Parathyroid adenoma (tissue), 2 donors: ENCODE results near the gene ZNF552.

ENCODE experiments used
- H2AFZ ChIP-seq: fragments of 300-600 bp; sonication (generic); one replicate; pipeline ENCODE4 v1.7.0; 2017; ENCODE audit warnings: antibody characterized with exemption, mild to moderate bottlenecking
- H3K27ac ChIP-seq: fragments of 300-600 bp; sonication (generic); one replicate; pipeline ENCODE4 v1.7.0; 2017
- H3K27me3 ChIP-seq: fragments of 300-600 bp; sonication (generic); one replicate; pipeline ENCODE4 v1.7.0; 2017; ENCODE audit warnings: low read length; ENCODE audit not compliant: control insufficient read depth, insufficient read depth
- H3K36me3 ChIP-seq: fragments of 300-600 bp; sonication (generic); one replicate; pipeline ENCODE4 v1.7.0; 2017; ENCODE audit warnings: low read length; ENCODE audit not compliant: control insufficient read depth, insufficient read depth
- H3K4me1 ChIP-seq: fragments of 300-600 bp; sonication (generic); one replicate; pipeline ENCODE4 v1.7.0; 2017; ENCODE audit warnings: control low read depth
- H3K4me2 ChIP-seq: fragments of 300-600 bp; sonication (generic); one replicate; pipeline ENCODE4 v1.7.0; 2017; ENCODE audit warnings: low read length
- H3K4me3 ChIP-seq: fragments of 300-600 bp; sonication (generic); one replicate; pipeline ENCODE4 v1.7.0; 2017; ENCODE audit warnings: low read depth, low read length
- H3K79me2 ChIP-seq: fragments of 300-600 bp; sonication (generic); one replicate; pipeline ENCODE4 v1.7.0; 2017; ENCODE audit warnings: control low read depth
- H3K9ac ChIP-seq: fragments of 300-600 bp; sonication (generic); one replicate; pipeline ENCODE4 v1.7.0; 2017; ENCODE audit warnings: mild to moderate bottlenecking
- H3K9me3 ChIP-seq: fragments of 300-600 bp; sonication (generic); one replicate; pipeline ENCODE4 v1.7.0; 2017; ENCODE audit warnings: low read length; ENCODE audit not compliant: control insufficient read depth
- TF ChIP-seq, protein P1 (sequence below): fragments of 300-600 bp; sonication (generic); IDR thresholded peaks from one replicate; pipeline ENCODE4 v1.7.0; 2017; ENCODE audit warnings: antibody characterized with exemption, mild to moderate bottlenecking
- donor health status: primary hyperparathyroidism.

The ZNF552 gene

GRCh38 chr19:57818378-57818777 is 3.7 kb upstream of the ZNF552 start:
- H3K4me1 ChIP-seq, result peaks cover 3% of the 10 kb centered on the region
- TF ChIP-seq, protein P1, sequence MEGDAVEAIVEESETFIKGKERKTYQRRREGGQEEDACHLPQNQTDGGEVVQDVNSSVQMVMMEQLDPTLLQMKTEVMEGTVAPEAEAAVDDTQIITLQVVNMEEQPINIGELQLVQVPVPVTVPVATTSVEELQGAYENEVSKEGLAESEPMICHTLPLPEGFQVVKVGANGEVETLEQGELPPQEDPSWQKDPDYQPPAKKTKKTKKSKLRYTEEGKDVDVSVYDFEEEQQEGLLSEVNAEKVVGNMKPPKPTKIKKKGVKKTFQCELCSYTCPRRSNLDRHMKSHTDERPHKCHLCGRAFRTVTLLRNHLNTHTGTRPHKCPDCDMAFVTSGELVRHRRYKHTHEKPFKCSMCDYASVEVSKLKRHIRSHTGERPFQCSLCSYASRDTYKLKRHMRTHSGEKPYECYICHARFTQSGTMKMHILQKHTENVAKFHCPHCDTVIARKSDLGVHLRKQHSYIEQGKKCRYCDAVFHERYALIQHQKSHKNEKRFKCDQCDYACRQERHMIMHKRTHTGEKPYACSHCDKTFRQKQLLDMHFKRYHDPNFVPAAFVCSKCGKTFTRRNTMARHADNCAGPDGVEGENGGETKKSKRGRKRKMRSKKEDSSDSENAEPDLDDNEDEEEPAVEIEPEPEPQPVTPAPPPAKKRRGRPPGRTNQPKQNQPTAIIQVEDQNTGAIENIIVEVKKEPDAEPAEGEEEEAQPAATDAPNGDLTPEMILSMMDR, result no peak

DNA sequence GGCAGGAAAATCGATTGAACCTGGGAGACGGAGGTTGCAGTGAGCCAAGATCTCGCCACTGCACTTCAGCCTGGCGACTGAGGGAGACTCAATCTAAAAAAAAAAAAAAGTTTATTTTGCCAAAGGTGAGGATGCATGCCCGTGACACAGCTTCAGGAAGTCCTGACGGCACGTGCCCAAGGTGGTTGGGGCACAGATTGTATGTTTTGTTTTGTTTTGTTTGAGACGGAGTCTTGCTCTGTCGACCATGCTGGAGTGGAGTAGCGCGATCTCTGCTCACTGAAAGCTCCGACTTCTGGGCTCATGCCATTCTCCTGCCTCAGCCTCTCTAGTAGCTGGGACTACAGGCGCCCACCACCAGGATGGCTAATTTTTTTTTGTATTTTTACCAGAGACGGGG is 3.3 kb upstream of the ZNF552 start:
- no peak overlapping the region for H3K4me3 ChIP-seq
- H3K27ac ChIP-seq, result no peak overlapping the region
- no peaks in the 10 kb centered on the region for H3K9me3 ChIP-seq
- H3K27me3 ChIP-seq, result no peaks in the 10 kb centered on the region
- peaks cover 15% of the 10 kb centered on the region for H3K79me2 ChIP-seq
- TF ChIP-seq, protein P1, result no peak
- no peak overlapping the region for H2AFZ ChIP-seq
- H3K9ac ChIP-seq, result no peak overlapping the region
- no peaks in the 10 kb centered on the region for H3K36me3 ChIP-seq
- H3K4me2 ChIP-seq, result no peak overlapping the region
- H3K4me1 ChIP-seq, result peaks cover 3% of the 10 kb centered on the region

More at GRCh38 chr19:57818378-57818777, 3.7 kb upstream of the ZNF552 start:
- no peak overlapping the region for H2AFZ ChIP-seq
- no peak overlapping the region for H3K4me3 ChIP-seq
- H3K9ac ChIP-seq, result no peak overlapping the region
- H3K4me2 ChIP-seq, result no peak overlapping the region
- no peak overlapping the region for H3K27ac ChIP-seq
- no peaks in the 10 kb centered on the region for H3K9me3 ChIP-seq
- peaks cover 15% of the 10 kb centered on the region for H3K79me2 ChIP-seq
- H3K27me3 ChIP-seq, result no peaks in the 10 kb centered on the region
- H3K36me3 ChIP-seq, result no peaks in the 10 kb centered on the region

DNA sequence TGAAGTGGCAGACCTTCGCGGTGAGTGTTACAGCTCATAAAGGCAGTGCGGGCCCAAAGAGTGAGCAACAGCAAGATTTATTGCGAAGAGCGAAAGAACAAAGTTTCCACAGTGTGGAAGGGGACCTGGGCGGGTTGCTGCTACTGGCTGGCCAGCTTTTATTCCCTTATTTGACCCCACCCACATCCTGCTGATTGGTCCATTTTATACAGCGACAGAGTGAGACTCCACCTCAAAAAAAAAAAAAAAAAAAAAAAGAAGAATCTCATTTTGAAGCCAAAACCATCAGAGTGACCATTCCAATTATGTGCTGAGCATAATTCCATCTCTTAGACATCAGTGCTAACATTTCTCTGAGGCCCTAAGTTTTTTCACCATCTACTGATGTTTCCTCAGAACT is 1.9 kb upstream of the ZNF552 start:
- TF ChIP-seq, protein P1, result no peak
- Histone ChIP-seq H3K4me1 (peaks cover 3% of the 10 kb centered on the region), H3K4me2 (no peak overlapping the region)

GRCh38 chr19:57815247-57816075 is 748 bp upstream of the ZNF552 start:
- no peaks in the 10 kb centered on the region for H3K27me3 ChIP-seq
- peaks cover 11% of the 10 kb centered on the region for H3K4me1 ChIP-seq
- H3K9ac ChIP-seq, result no peak overlapping the region
- peak overlapping the region; percentile 87 for H2AFZ ChIP-seq
- peak overlapping the region; percentile 94 for H3K4me3 ChIP-seq
- TF ChIP-seq, protein P1, result no peak
- H3K36me3 ChIP-seq, result no peaks in the 10 kb centered on the region
- peaks cover 13% of the 10 kb centered on the region for H3K79me2 ChIP-seq
- peak overlapping the region; percentile 92 for H3K4me2 ChIP-seq
- H3K27ac ChIP-seq, result peak overlapping the region; percentile 78
- no peaks in the 10 kb centered on the region for H3K9me3 ChIP-seq

More for the DNA sequence above, 1.9 kb upstream of the ZNF552 start:
- H3K4me3 ChIP-seq, result no peak overlapping the region
- H2AFZ ChIP-seq, result no peak overlapping the region
- H3K9ac ChIP-seq, result no peak overlapping the region
- no peaks in the 10 kb centered on the region for H3K9me3 ChIP-seq
- H3K27ac ChIP-seq, result no peak overlapping the region
- H3K79me2 ChIP-seq, result peaks cover 9% of the 10 kb centered on the region
- no peaks in the 10 kb centered on the region for H3K36me3 ChIP-seq
- no peaks in the 10 kb centered on the region for H3K27me3 ChIP-seq
